ENCODE data around the gene LAMC3. TPM values are rescaled to one million over a fixed set of nuclear protein-coding genes. Genes with fewer than 3 reads are reported as not detected.
A peak's percentile ranks its signal among the peaks of the same experiment; 100 is the strongest.

Gene LAMC3
- total and polyA plus RNA-seq, 2 donors from 2014 or later = 13.4 to 13.8 TPM

GRCh38 chr9:131043646-131044045 lies 34.7 kb downstream of the LAMC3 start:
- DNase-seq = no peak
- intact Hi-C loops (cut with DNase I) = loop anchor here (10.0 kb wide), 1 partner anchor 339 kb away; no protein-coding TSS in a partner anchor
- FAIRE-seq = no peak

DNA sequence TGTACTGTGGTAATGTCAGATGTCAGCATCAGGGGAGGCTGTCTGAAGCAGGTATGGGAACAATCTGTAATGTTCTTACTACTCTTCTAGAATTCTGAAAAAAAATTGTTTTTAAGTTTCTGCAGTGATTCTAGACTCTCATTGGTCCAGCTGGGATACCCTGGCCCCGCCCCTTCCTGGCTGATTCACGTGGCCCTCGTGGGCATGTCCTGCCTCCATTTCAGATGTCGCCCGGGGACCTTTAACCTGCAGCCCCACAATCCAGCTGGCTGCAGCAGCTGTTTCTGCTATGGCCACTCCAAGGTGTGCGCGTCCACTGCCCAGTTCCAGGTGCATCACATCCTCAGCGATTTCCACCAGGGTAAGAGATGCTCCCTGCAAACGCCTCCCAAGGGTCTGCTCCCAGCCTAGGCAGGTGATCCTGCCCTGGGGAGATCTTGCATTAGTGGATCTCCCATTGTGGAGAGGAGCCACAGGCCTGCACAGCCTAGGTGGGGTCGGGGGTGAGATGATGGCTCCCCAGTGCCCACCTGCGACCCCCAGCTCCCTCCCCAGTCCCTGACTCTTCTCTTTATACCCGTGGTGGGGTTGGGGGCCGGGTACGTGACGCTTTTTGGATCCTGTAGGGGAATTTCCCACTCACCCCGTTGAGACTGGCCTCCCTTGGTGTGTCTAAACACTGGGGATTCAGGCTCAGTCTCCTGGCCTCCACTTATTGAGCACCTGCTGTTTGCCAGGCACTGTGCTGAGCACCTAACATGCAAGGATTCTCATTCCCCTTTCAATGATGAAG lies 36.5 kb downstream of the LAMC3 start:
- no peaks in the 10 kb centered on the region for H3K27me3 ChIP-seq (ENCODE audit: control insufficient read depth, insufficient read depth, low read length)
- no peak overlapping the region for H3K27ac ChIP-seq (ENCODE audit: low read depth in 2 of 2, low read length in 2 of 2)
- FAIRE-seq (no peak), DNase-seq (peak in 1 of 5 donors; percentile 41)
- TF ChIP-seq, protein P1, sequence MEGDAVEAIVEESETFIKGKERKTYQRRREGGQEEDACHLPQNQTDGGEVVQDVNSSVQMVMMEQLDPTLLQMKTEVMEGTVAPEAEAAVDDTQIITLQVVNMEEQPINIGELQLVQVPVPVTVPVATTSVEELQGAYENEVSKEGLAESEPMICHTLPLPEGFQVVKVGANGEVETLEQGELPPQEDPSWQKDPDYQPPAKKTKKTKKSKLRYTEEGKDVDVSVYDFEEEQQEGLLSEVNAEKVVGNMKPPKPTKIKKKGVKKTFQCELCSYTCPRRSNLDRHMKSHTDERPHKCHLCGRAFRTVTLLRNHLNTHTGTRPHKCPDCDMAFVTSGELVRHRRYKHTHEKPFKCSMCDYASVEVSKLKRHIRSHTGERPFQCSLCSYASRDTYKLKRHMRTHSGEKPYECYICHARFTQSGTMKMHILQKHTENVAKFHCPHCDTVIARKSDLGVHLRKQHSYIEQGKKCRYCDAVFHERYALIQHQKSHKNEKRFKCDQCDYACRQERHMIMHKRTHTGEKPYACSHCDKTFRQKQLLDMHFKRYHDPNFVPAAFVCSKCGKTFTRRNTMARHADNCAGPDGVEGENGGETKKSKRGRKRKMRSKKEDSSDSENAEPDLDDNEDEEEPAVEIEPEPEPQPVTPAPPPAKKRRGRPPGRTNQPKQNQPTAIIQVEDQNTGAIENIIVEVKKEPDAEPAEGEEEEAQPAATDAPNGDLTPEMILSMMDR (IDR thresholded peaks at IDR 0.05; ENCODE audit: borderline replicate concordance, extremely low read depth, insufficient read depth) = no peak
- no peak overlapping the region for H3K9ac ChIP-seq (ENCODE audit: low read length in 3 of 3)
- no peaks in the 10 kb centered on the region for H3K9me3 ChIP-seq (ENCODE audit: control insufficient read depth in 2 of 3, insufficient read depth in 1 of 3, low read length in 3 of 3)
- H3K4me1 ChIP-seq (ENCODE audit: control insufficient read depth in 2 of 3, insufficient read depth in 2 of 3, low read depth in 1 of 3, low read length in 3 of 3) = peaks cover 0 to 2% (median 0%) of the 10 kb centered on the region in 3 donors
- no peak overlapping the region for H3K4me3 ChIP-seq (ENCODE audit: low read length in 3 of 3)
- intact Hi-C loops (cut with DNase I) = loop anchor here (10.0 kb wide), 1 partner anchor 341 kb away; no protein-coding TSS in a partner anchor
- peaks cover 0 to 7% (median 0%) of the 10 kb centered on the region in 3 donors for H3K36me3 ChIP-seq (ENCODE audit: control insufficient read depth in 2 of 3, insufficient read depth in 3 of 3, low read length in 3 of 3)

More at GRCh38 chr9:131043646-131044045, 34.7 kb downstream of the LAMC3 start:
- no peak overlapping the region for H3K9ac ChIP-seq (ENCODE audit: low read length in 3 of 3)
- H3K27me3 ChIP-seq (ENCODE audit: control insufficient read depth, insufficient read depth, low read length) = no peaks in the 10 kb centered on the region
- H3K4me1 ChIP-seq (ENCODE audit: control insufficient read depth in 2 of 3, insufficient read depth in 2 of 3, low read depth in 1 of 3, low read length in 3 of 3) = peaks cover 0 to 2% (median 0%) of the 10 kb centered on the region in 3 donors
- TF ChIP-seq, protein P1 (IDR thresholded peaks at IDR 0.05; ENCODE audit: borderline replicate concordance, extremely low read depth, insufficient read depth) = no peak
- H3K4me3 ChIP-seq (ENCODE audit: low read length in 3 of 3) = no peak overlapping the region
- peaks cover 0 to 7% (median 0%) of the 10 kb centered on the region in 3 donors for H3K36me3 ChIP-seq (ENCODE audit: control insufficient read depth in 2 of 3, insufficient read depth in 3 of 3, low read length in 3 of 3)
- no peak overlapping the region for H3K27ac ChIP-seq (ENCODE audit: low read depth in 2 of 2, low read length in 2 of 2)
- H3K9me3 ChIP-seq (ENCODE audit: control insufficient read depth in 2 of 3, insufficient read depth in 1 of 3, low read length in 3 of 3) = no peaks in the 10 kb centered on the region

- H3K9ac ChIP-seq (ENCODE audit: low read length in 3 of 3) = no peak overlapping the region
- FAIRE-seq = no peak
- peaks cover 0 to 2% (median 0%) of the 10 kb centered on the region in 3 donors for H3K4me1 ChIP-seq (ENCODE audit: control insufficient read depth in 2 of 3, insufficient read depth in 2 of 3, low read depth in 1 of 3, low read length in 3 of 3)
- DNase-seq = no peak
- intact Hi-C loops (cut with DNase I) = loop anchor here (10.0 kb wide), 1 partner anchor 341 kb away; no protein-coding TSS in a partner anchor
- no peaks in the 10 kb centered on the region for H3K27me3 ChIP-seq (ENCODE audit: control insufficient read depth, insufficient read depth, low read length)
- H3K36me3 ChIP-seq (ENCODE audit: control insufficient read depth in 2 of 3, insufficient read depth in 3 of 3, low read length in 3 of 3) = peaks cover 0 to 7% (median 0%) of the 10 kb centered on the region in 3 donors
- TF ChIP-seq, protein P1 (IDR thresholded peaks at IDR 0.05; ENCODE audit: borderline replicate concordance, extremely low read depth, insufficient read depth) = no peak
- H3K9me3 ChIP-seq (ENCODE audit: control insufficient read depth in 2 of 3, insufficient read depth in 1 of 3, low read length in 3 of 3) = no peaks in the 10 kb centered on the region
- H3K4me3 ChIP-seq (ENCODE audit: low read length in 3 of 3) = no peak overlapping the region
- no peak overlapping the region for H3K27ac ChIP-seq (ENCODE audit: low read depth in 2 of 2, low read length in 2 of 2)
Measured at GRCh38 chr9:131046093-131046380, 37.1 kb downstream of the LAMC3 start.

Data from kidney (tissue), 14 donors.